ENCODE data around the gene RAB11FIP5.

The RAB11FIP5 gene

DNA sequence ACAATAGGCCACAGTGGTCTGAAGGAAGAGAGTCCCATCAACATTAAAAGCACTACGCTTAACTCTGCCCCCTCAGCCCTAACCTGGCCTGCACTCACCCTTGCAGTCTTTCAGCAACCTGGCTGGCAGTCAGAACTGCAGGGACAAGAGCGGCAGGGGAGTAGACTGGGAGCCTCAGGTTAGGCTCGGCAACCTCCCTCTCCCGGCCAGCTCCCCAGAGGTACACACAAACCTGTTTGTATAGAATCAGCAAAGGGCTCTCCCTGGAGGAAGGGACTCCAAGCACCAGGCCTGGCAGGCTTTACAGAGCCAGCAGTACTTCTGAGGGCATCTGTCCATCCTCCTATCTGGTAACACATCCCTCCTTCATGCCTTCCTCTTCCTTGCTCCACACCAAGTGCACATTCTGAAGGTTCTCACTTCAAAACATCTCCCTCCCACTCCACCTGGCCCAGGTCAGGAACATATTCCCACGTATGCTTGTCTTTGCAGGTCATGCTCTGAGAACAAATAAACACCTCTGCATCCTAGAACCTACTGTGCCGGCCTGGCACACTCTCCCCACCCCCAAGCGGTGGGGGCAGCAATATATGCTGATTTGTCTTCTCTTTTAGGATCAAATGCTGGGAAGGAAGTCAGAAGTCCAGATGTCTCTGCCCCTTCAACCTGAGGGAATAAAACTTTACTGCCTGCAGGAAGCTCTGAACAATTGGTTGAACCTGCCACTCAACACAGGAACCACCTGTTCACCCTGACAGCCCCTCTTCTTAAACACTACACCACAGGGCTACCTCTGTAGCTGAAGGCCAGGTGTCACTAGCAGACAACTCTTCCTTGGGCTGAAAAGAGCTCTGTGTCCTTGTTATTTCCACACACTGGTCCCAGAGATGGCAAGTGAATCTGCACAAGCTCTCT lies 28.6 kb downstream of the RAB11FIP5 start:
- no peak overlapping the region for H3K4me3 ChIP-seq (ENCODE audit: low read length)
- TF ChIP-seq, protein P1, sequence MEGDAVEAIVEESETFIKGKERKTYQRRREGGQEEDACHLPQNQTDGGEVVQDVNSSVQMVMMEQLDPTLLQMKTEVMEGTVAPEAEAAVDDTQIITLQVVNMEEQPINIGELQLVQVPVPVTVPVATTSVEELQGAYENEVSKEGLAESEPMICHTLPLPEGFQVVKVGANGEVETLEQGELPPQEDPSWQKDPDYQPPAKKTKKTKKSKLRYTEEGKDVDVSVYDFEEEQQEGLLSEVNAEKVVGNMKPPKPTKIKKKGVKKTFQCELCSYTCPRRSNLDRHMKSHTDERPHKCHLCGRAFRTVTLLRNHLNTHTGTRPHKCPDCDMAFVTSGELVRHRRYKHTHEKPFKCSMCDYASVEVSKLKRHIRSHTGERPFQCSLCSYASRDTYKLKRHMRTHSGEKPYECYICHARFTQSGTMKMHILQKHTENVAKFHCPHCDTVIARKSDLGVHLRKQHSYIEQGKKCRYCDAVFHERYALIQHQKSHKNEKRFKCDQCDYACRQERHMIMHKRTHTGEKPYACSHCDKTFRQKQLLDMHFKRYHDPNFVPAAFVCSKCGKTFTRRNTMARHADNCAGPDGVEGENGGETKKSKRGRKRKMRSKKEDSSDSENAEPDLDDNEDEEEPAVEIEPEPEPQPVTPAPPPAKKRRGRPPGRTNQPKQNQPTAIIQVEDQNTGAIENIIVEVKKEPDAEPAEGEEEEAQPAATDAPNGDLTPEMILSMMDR (conservative IDR thresholded peaks at IDR 0.05; ENCODE audit: low read length): no peak
- no peak for DNase-seq (ENCODE audit: low read depth)

DNA sequence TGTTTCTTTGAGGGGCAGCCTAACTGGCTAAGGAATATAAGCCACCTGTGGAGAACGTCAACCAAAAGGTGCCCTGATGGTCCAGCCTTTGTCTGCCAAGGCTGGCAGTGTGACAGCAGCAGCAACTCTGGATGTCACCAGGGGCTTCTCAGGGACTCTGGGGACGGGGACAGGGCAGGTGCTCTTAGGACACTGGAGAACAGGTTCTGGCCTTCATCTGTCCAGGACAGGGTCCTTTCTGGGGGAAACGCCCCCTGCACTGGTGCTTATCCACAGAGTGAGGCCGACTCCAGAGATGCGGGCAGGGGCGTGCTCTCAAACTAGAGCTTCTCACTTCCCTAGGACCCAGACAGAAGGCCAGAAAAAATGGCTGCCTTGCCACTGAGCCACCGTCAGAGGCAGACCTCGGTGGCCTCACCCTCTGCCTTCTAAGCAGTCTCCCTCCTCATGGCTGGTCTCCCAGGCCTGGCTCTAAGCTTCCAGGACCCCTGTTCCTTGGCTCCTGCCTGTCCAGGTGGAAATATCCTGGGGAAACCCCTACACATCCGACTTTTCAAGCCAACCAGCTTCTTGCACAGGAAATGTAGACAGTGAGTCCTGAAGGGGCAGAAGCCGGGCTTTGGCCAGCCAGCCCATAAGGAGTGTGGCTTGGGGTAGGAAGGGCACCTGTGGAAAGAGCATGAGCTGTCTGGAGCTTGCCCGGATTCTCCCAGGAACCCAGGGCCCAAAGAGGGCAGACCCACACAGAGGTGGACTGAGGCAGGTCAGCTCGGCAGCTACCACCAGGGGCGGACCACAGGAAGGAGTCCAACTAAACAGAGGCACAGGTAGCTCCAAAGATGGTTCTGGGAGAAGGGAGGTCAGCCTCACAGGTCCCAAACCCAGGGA lies 30.0 kb downstream of the RAB11FIP5 start:
- no peak overlapping the region for H3K4me3 ChIP-seq (ENCODE audit: low read length)
- no peak for DNase-seq (ENCODE audit: low read depth)
- TF ChIP-seq, protein P1 (conservative IDR thresholded peaks at IDR 0.05; ENCODE audit: low read length): no peak

DNA sequence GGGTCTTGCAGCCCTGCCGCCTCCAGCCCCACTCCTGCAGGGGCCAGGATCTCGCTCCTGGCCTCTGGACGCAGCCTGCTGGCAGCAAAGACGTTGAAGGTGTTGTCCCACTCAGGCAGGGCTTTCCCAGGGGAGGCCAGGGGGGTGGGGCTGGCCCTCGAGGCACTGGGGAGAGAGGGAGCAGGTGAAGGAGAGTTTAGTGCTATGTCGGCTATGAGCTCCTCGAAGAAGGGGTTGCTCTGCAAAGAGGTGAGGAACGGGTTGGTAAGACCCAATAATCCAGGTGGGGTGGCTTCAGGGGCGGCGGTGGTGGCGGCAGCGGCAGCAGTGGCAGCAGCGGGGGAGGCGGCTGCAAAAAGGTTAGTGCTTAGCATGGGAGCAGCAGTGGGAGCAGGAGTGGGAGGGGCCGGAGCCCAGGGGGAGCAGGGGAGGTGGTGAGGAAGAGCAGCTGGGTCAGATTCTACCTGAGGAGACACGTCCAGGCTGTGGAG lies 31.5 kb downstream of the RAB11FIP5 start:
- TF ChIP-seq, protein P1 (conservative IDR thresholded peaks at IDR 0.05; ENCODE audit: low read length): no peak
- H3K4me3 ChIP-seq (ENCODE audit: low read length): no peak overlapping the region
- DNase-seq (ENCODE audit: low read depth): no peak

DNA sequence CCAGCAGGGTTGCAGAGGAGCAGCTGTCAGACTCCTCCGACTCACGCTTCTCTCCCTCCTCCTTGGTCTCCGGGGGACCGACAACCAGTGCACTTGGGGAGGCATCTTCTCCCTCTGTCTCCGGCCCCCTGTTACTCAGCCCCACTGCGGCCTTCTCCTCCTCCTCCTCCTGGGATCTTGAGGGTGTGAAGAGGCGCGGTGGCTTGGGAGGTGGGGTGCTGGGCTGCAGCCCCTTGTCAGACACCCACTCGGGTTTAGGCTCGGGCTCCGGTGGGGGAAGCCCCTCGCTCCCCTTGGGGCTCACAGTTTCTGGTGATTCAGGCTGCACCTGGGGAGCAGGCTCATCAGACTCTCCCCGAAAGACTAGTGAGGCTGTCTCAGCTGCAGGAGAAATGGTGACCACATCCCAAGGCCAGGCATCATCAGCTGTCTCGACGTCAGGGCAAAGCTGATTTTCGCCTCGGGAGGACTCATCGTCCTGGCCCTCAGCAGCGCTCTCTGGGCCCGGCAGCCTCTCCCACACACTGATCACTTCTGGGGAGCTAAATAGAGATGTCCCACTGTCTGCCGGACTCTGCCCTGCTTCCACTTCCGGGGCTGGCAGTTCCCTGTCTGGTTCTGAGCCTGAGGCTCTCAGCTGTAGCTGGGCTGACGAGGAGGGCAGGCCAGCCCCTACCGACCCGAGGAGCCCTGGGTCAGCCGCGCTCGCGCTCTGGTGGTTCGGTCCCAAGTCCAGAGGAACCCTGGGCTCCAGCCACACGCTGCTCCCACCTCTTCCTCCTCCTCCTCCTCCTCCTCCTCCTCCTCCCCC lies 32.2 kb downstream of the RAB11FIP5 start:
- DNase-seq (ENCODE audit: low read depth): no peak
- H3K4me3 ChIP-seq (ENCODE audit: low read length): no peak overlapping the region
- TF ChIP-seq, protein P1 (conservative IDR thresholded peaks at IDR 0.05; ENCODE audit: low read length): no peak

DNA sequence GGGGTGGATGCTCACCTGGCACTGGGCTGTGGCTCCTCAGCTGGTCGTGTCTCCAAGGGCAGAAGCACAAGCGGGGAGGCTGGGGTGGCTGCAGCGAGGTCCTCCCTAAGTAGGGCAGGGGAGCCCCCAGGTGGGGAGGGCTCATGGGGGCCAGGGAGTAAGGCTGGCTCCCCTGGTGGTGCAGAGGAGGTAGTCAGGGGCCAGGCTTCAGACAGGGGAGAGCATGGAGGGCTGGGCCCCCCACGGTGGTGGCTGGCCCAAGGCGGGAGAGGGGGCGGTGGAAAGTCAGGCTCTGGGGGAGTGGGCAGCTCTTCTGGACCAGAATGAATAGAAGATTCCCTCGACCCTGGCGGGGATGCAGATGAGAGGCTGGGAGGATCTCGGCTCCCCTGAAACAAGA lies 33.1 kb downstream of the RAB11FIP5 start:
- no peak overlapping the region for H3K4me3 ChIP-seq (ENCODE audit: low read length)
- TF ChIP-seq, protein P1 (conservative IDR thresholded peaks at IDR 0.05; ENCODE audit: low read length): no peak
- no peak for DNase-seq (ENCODE audit: low read depth)

All from AG10803 (cell line).